Fibroblast of skin of left biceps (primary cell): ENCODE data around the gene SDK2.

ENCODE experiments used
- DNase-seq, 2 experiments: peaks; one replicate each; pipeline ENCODE4 v3.0.0-alpha.2; 2013; ENCODE audit warnings: low read depth in 2 of 2

SDK2 gene

GRCh38 chr17:73536700-73537605 is 107.3 kb downstream of the SDK2 start:
- DNase-seq: no peak

GRCh38 chr17:73535746-73536145 is 108.5 kb downstream of the SDK2 start:
- no peak for DNase-seq

GRCh38 chr17:73534209-73534909 is 109.9 kb downstream of the SDK2 start:
- no peak for DNase-seq

DNA sequence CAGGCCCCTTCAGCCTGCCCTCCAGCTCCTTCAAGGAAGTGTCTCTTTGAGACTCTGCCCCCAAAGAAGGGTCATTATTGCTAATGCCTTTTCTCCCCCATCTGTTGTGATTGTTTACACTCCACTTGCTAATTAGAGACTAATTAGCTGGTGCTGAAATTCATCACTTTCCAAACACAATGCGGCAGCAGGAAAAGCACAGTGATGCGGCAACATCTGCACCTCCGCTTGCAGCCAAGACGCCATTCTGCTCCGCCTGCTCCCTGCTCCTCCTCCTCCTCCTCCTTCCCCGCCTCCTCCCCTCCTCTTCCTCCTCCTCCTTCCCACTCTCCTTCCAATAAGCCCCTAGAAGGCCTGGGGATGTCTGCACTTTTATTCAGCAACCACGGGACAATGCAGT is 110.5 kb downstream of the SDK2 start:
- no peak for DNase-seq

- DNase-seq: no peak
These were observed 111.1 kb downstream of the SDK2 start for GRCh38 chr17:73533127-73533526.

DNA sequence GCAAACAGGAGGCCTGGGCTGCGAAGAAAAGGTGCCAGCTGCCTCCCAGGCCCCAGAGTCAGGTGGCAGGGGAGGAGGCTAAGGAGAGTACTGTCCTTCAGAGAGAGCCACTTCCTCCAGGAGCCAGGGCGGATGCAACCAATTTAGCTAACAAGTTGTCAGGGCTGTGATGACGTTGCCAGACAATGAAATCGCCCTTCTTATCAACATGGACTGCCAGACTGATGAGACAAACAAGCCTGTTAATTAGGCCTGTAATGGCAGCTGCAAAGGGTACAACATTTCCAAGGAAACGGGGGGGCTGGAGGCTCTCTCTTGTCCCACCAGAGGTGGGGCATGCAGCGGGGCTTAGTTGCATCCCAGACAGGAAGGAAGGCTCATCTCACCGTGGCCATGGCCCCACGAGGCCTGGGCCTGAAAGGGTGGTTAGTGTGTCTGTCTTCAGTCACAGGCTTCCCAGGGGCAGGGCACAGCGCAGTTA is 111.8 kb downstream of the SDK2 start:
- DNase-seq: no peak

DNA sequence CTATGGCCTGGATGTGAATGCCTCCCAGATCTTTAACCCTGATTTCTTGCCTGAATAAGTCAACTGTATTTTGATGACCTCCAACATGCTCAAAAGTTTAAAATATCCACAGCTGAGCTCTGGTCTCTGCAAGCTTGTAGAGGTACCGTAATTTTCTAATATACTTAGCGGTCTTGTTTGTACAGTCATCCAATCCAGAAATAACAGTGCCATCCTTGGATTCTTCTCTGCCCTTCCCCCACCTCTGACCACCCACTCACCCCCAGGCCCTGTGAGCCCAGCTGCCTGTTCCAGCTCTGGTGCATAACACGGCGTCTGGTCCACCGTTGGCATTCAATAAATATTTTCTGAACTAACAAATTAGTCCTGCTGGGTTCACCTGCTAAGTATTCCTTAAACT is 113.1 kb downstream of the SDK2 start:
- DNase-seq: no peak

DNA sequence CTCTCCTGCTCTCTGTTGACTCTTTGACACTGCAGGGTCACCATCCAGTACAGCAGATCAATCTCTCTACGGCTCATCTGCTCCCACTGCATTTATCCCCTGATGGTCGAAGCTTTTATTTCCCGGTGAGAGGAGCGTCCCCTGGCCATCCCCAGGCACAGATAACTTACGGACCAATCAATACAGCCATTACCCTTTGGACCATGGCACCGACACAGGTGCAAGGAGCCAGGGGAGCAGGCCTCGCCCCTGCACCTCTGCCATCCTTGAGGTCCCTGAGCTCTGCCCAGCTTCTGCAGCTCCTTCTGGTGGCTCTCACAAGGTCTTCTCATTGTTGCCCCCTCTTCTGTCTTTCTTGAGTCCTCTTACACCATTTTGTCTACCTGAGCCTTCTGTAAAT is 115.6 kb downstream of the SDK2 start:
- DNase-seq: no peak

DNA sequence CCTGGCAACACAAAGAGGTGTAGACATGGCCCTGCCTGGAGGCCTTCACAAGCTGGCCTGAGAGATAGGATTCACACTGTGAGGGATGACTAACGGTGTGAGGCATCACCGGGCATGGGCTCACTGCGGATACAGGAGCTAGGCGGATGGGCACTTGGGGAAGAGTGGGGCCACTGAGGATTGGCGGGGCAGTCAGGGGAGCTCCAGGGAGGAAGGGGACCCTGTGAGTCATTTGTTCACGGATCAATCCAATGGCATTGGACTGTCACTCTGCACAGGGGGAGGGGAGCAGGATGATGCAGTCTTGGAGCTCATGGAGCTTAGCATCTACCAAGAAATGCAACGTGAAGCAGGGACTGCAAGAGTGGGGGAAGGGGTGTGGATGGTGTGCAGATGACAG is 117.3 kb downstream of the SDK2 start:
- DNase-seq: no peak

- no peak for DNase-seq
These were observed 119.1 kb downstream of the SDK2 start for GRCh38 chr17:73524941-73525679.

DNA sequence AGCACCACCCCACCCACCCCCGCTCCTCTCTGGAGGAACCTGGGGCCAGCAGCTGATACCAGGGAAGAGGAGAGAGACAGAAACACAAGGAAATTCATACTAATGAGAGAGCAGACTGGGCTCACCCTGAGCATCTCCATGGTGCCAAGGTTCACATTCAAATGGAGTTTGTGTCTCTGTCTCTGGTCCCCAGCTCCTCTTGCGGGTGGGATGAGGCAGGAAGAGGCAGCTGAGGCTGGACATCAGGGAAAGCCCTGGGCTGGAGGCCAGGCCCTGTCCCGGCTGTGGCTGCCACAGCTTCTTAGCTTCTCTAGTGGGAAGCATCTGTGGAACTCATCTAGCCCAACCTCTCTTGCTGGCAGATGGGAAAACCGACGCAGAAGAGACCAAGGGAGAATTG is 121.5 kb downstream of the SDK2 start:
- DNase-seq: no peak

DNA sequence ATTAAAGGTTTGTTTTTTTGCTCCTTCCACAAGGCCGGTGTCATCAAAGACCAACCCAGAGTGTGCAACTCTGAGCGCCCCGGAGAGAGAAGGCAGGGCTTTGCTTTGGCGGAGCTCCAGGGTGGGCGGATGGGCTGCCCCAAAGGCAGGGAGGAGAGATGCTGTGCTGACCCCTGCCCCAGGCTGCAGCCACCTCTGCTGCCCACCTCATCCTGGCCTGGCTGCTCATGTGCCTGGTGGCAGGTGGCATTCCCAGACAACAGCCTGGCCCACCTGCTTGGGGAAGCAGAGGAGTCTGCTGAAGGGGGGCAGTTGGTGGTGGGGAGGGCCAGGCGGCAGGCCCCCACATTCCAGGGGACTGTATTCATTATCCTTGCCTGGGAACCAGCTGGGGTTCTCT is 122.1 kb downstream of the SDK2 start:
- no peak for DNase-seq

GRCh38 chr17:73521376-73521775 is 122.9 kb downstream of the SDK2 start:
- DNase-seq: no peak

DNA sequence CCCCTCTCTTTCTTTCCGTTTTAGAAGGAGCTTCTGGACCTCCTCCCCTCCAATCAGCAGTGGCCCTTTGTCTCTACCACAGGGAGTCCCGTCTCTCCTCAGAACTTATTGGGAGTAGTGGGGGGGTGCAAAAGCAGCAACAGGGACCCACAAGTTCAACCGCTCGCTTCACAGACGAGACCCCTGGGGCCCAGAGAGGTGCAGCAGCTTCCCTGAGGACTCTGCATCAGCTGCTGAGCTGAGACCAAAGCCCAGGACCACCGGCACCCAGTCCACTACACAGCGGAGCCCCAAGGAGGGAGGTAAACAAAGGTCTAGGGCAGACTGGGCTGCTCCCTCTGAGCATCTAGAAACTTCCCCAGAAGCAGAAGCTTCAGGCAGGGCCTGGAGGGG is 123.9 kb downstream of the SDK2 start:
- no peak for DNase-seq

GRCh38 chr17:73519714-73520368 is 124.4 kb downstream of the SDK2 start:
- no peak for DNase-seq

DNA sequence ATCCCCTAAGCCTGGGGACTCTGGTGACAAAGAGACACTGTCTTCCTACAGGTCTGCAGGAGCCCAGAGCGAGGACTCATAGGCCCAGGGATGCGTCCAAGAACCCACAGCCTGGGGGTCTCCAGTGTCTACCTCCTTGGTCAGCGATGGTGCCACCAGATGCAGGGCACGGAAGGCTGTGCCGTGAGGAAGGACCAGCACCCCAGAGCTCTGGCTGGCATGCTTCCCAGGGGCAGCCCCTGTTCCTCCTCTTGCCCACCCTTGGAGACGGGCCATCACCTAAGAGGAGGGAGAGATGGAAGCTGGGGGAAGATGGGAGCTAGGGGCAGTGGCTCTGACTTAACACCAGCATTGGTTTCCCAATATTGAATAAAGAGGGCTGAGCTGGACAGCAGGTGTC is 125.2 kb downstream of the SDK2 start:
- no peak for DNase-seq

DNA sequence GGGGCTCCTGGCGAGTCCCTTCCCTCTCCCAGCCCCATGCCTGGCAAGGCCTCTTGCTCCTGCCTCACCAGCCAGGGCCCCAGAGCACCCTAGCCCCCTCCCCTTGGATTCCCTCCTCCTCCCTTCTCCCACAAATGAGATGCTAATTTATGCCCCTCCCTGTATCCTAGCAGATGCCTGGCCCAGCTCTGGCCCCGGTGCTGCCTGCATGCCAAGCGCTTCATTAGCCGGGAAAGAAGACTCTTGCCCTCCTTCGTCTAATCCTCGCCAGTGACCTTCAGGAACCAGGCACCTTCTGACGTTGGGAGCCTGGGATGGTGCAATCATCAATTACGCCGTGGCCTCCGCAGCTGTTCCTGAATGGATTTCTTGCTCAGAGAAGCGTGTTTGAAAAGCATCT is 127.8 kb downstream of the SDK2 start:
- DNase-seq: no peak

DNA sequence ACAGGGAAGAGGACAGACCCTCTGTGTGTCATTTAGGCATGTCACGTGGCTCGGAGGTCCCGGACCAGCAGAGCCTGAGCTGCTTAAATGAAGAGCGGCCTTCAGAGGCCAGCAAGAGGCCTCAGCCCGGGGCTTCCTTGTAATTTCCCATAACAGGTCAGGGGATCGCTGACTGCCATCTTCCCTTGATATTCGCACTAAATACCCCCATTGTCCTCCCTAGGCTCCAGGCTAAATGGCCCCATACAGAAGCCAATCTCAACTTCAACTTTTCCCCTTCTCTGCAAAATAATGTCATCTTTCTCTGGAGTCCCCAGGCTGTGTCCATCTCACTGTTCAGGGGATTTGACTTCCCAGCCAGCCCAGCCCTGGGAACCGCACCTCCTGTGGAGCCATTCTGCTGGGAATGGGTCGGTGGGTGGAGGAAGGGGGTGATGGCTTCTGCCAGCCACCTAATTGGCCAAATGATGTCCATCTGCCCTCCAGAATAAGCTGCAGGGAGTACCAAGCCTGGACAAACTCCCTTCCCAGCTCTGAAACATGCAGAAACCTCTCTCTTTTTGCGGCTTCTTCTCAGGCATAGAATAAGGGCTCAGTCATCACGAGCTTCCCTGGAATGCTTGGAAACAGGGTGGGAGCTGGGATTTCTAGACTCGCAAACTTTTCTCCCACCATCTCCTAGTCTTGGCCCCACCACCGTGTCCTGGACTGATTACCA is 129.9 kb downstream of the SDK2 start:
- no peak for DNase-seq

GRCh38 chr17:73513426-73513825 is 130.8 kb downstream of the SDK2 start:
- no peak for DNase-seq

GRCh38 chr17:73511719-73512115 is 132.5 kb downstream of the SDK2 start:
- no peak for DNase-seq
